IPS-11a (cell line): ENCODE data around the gene MAPK11.

ENCODE experiments used
- H3K4me3 ChIP-seq: one replicate; pipeline ENCODE4 v1.5.1; 2013; ENCODE audit warnings: low read depth, low read length, control low read depth

The MAPK11 gene

GRCh38 chr22:50226063-50226874 lies 43.9 kb downstream of the MAPK11 start:
- H3K4me3 ChIP-seq: no peak overlapping the region

GRCh38 chr22:50225200-50225969 lies 44.8 kb downstream of the MAPK11 start:
- no peak overlapping the region for H3K4me3 ChIP-seq

GRCh38 chr22:50224071-50224470 lies 46.1 kb downstream of the MAPK11 start:
- H3K4me3 ChIP-seq: no peak overlapping the region

DNA sequence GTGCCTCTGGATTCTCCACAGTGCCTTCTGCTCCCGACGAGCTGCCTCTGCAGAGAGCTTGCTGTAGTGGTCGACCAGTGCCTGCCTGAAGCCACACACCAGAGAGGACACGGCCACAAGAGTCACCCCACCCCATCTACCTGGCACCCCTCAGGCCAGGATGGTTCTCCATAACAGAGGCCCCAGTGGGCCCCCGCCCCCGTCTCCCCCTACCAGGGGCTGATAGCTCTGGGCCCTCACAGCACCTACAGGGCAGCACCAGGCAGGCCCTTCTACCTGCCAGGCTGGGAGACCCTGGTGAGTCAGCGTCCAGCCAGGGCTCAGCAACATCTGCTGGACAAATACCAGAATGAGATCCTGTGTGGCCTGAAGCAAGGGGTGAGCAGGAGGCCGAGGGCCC lies 47.7 kb downstream of the MAPK11 start:
- H3K4me3 ChIP-seq: no peak overlapping the region

GRCh38 chr22:50221410-50222300 lies 48.5 kb downstream of the MAPK11 start:
- H3K4me3 ChIP-seq: no peak overlapping the region

DNA sequence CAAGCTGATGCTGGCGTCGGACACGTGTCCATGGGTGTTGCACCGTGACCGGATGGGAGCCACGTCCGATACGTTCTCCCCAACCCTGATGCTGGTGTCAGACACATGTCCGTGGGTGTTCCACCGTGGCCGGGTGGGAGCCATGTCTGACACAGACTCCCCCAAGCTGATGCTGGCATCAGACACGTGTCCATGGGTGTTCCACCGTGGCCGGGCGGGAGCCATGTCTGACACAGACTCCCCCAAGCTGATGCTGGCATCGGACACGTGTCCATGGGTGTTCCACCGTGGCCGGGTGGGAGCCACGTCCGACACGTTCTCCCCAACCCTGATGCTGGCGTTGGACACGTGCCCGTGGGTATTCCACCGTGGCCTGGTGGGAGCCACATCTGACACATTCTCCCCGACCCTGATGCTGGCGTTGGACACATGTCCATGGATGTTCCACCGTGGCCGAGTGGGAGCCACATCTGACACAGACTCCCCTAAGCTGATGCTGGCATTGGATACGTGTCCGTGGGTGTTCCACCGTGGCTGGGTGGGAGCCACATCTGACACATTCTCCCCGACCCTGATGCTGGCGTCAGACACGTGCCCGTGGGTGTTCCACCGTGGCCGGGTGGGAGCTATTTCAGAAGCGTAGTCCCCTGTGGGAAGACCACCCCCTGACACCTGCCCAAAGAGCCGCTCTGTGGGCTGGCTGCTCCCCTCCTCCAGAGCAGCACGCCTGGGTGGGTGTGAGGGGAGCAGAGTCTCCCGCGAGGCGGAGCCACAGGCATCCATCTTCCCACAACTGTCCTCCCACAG lies 49.4 kb downstream of the MAPK11 start:
- no peak overlapping the region for H3K4me3 ChIP-seq

DNA sequence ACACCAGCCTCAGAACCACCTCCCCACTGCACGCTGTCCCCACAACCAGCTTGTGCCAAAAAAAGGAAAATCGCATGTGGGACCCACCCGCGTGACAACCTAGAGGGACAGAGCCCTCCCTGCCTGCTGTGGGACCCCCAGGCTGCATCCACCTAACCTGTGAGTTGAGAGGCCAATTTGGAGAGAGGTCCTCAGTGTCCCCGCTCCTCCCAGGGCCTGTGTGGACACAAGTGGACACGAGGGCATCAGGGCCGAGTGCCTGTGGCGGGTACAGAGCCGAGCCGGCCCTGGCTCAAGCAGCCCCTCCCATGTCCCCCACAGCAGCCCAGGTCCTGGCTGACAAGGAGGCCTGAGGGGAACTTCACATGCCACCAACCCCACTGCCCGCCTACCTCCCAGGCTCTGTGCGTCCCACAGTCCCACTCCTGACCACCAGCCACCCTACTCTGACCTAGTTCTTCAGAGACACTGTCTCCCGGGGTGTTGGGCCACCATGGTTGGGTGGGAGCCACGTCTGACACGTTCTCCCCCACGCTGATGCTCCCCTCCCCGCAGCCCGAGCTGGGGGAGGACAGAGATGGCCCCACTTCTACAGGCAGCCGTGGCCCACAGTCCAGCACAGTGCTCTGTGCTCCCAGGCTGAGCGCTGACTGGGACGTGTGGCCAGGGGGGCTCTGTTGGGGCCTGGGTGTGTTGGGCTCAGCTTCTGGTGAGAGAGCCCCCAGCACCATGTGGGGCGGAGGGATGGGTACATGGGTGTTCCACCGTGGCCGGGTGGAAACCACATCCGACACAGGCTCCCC lies 50.2 kb downstream of the MAPK11 start:
- H3K4me3 ChIP-seq: no peak overlapping the region

- H3K4me3 ChIP-seq: no peak overlapping the region
These were observed 51.0 kb downstream of the MAPK11 start for GRCh38 chr22:50218996-50219727.

- no peak overlapping the region for H3K4me3 ChIP-seq
These were observed 51.8 kb downstream of the MAPK11 start for GRCh38 chr22:50218153-50218995.

- no peak overlapping the region for H3K4me3 ChIP-seq
These were observed 52.5 kb downstream of the MAPK11 start for GRCh38 chr22:50217543-50218152.

DNA sequence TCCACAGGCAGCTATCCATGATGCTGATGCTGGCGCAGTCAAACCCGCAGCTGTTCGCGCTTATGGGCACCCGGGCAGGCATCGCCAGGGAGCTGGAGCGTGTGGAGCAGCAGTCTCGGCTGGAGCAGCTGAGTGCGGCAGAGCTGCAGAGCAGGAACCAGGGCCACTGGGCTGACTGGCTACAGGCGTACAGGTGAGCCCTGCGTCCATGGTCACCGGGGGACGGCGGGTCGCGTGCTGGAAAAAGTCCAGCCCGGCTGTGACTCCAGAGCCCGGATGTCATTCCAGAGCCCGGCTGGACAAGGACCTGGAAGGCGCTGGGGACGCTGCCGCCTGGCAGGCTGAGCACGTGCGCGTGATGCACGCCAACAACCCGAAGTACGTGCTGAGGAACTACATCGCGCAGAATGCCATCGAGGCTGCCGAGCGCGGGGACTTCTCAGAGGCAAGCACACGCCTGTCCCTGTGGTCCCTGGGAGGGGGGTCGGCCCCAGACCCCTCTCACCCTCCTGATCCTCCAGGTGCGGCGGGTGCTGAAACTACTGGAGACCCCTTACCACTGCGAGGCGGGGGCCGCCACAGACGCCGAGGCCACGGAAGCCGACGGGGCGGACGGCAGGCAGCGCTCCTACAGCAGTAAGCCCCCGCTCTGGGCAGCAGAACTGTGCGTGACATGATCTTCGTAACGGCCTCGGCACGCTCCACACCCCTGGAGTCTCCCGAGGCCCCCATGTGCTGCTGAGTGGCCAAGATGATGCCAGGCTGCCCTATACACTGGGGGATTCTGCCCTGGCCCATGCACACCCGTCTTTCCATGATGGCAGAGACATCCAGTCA lies 53.3 kb downstream of the MAPK11 start:
- H3K4me3 ChIP-seq: no peak overlapping the region

- H3K4me3 ChIP-seq: no peak overlapping the region
These were observed 54.0 kb downstream of the MAPK11 start for GRCh38 chr22:50216055-50216683.

GRCh38 chr22:50215297-50216054 lies 54.7 kb downstream of the MAPK11 start:
- no peak overlapping the region for H3K4me3 ChIP-seq
